Thyroid gland (tissue), 4 donors: ENCODE measurements around the gene DTX3L.

Experiments used
- POLR2A ChIP-seq, 2 donors: fragments of 450-650 bp; IDR thresholded peaks; one replicate each; pipeline ENCODE4 v1.6.1; 2017; ENCODE audit warnings: antibody characterized with exemption in 2 of 2, mild to moderate bottlenecking in 2 of 2, moderate library complexity in 1 of 2
- TF ChIP-seq, protein P1 (sequence below), 6 experiments: fragments of 200-600 bp in 3 of 6; fragments of 450-650 bp in 3 of 6; sonication (generic) in 3 of 6; IDR thresholded peaks; one replicate each; pipeline ENCODE4 v1.5.1; 2016 to 2019; ENCODE audit warnings: antibody characterized with exemption in 6 of 6, mild to moderate bottlenecking in 2 of 6, inconsistent platforms in 1 of 6, moderate library complexity in 1 of 6

DNA sequence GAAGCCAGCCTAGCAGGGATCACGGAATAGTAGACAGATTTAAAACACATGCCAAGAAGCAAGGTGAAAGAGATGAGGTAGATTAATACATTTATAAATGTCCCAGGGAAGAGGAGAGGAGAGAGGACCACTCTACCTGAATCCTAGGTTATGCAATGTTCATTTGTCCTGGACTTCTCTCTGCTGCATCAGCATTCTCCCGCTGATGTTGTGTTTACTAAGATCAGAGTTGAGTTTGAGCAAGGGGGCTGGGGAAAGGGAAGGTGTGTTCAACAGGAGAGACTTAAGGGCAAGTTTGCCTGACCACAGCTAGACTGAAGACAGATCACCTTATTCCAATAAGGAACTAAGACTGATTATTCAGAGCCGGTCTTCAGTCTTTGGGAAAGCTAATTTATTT is 48.3 kb upstream of the DTX3L start:
- TF ChIP-seq, protein P1, sequence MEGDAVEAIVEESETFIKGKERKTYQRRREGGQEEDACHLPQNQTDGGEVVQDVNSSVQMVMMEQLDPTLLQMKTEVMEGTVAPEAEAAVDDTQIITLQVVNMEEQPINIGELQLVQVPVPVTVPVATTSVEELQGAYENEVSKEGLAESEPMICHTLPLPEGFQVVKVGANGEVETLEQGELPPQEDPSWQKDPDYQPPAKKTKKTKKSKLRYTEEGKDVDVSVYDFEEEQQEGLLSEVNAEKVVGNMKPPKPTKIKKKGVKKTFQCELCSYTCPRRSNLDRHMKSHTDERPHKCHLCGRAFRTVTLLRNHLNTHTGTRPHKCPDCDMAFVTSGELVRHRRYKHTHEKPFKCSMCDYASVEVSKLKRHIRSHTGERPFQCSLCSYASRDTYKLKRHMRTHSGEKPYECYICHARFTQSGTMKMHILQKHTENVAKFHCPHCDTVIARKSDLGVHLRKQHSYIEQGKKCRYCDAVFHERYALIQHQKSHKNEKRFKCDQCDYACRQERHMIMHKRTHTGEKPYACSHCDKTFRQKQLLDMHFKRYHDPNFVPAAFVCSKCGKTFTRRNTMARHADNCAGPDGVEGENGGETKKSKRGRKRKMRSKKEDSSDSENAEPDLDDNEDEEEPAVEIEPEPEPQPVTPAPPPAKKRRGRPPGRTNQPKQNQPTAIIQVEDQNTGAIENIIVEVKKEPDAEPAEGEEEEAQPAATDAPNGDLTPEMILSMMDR (IDR thresholded peaks at IDR 0.05) = no peak
- TF ChIP-seq POLR2A (IDR thresholded peaks at IDR 0.05) = no peak
